SK-N-SH (cell line): ENCODE data around the gene TNFRSF14. TPM values are rescaled to one million over a fixed set of nuclear protein-coding genes. Genes with fewer than 3 reads are reported as not detected.

Experiments used
- CTCF ChIA-PET: fragments of 300-600, 350-600 bp; formaldehyde crosslinking; extraction: SDS; loops from one replicate; lab custom pipeline; 2021; lab: Yijun Ruan, JAX
- POLR2A ChIA-PET: fragments of 350-600 bp; sonication (Branson Sonifier 250); formaldehyde crosslinking; extraction: SDS; loops from one replicate; lab custom pipeline; 2020; ENCODE audit warnings: antibody characterized with exemption, inconsistent platforms; lab: Yijun Ruan, JAX
- DNase-seq: peaks from one replicate; pipeline ENCODE4 v3.0.0; 2012
- H2AFZ ChIP-seq: fragments of 200-600 bp; sonication (generic); 2 replicates; pipeline ENCODE4 v1.8.1; 2016; ENCODE audit warnings: antibody characterized with exemption, mild to moderate bottlenecking, low read depth
- H3F3A ChIP-seq: fragments of 200-600 bp; sonication (generic); replicated peaks from 2 replicates; pipeline ENCODE3; 2016; ENCODE audit warnings: antibody characterized with exemption, mild to moderate bottlenecking; ENCODE audit not compliant: insufficient read depth
- H3K27ac ChIP-seq, 2 experiments: fragments of 200-500 bp in 1 of 2; fragments of 200-600 bp in 1 of 2; sonication (Bioruptor generic) in 1 of 2; sonication (generic), shearing (Covaris generic) in 1 of 2; 2 replicates each; pipeline versions ENCODE4 v1.5.1 to v1.6.1; 2014 to 2016; ENCODE audit warnings: low read depth in 2 of 2, inconsistent platforms in 1 of 2, low read length in 1 of 2, mild to moderate bottlenecking in 1 of 2, mixed read lengths in 1 of 2
- H3K27me3 ChIP-seq: fragments of 200-600 bp; sonication (generic), shearing (Covaris generic); 2 replicates; pipeline ENCODE4 v1.6.1; 2016; ENCODE audit warnings: mixed run types; ENCODE audit not compliant: insufficient read depth
- H3K36me3 ChIP-seq, 2 experiments: fragments of 200-500 bp in 1 of 2; fragments of 200-600 bp in 1 of 2; sonication (Bioruptor generic) in 1 of 2; sonication (generic) in 1 of 2; replicated peaks in 1 of 2; 2 replicates each; pipeline versions ENCODE3 to v1.5.1; 2014 to 2016; ENCODE audit warnings: low read length in 1 of 2, mild to moderate bottlenecking in 1 of 2; ENCODE audit not compliant: insufficient read depth in 2 of 2, control insufficient read depth in 1 of 2
- H3K4me1 ChIP-seq, 2 experiments: fragments of 200-500 bp in 1 of 2; fragments of 200-600 bp in 1 of 2; sonication (Bioruptor generic) in 1 of 2; sonication (generic), shearing (Covaris generic) in 1 of 2; 2 replicates each; pipeline versions ENCODE4 v1.5.1 to v1.6.1; 2014 to 2016; ENCODE audit warnings: low read depth in 1 of 2, low read length in 1 of 2, mixed run types in 1 of 2; ENCODE audit not compliant: insufficient read depth in 2 of 2, control insufficient read depth in 1 of 2
- H3K4me2 ChIP-seq: fragments of 200-600 bp; sonication (generic), shearing (Covaris generic); 2 replicates; pipeline ENCODE4 v1.6.1; 2017; ENCODE audit warnings: mixed run types
- H3K4me3 ChIP-seq, 2 experiments: fragments of 200-500 bp in 1 of 2; fragments of 200-600 bp in 1 of 2; sonication (Bioruptor generic) in 1 of 2; sonication (generic), shearing (Covaris generic) in 1 of 2; 2 replicates each; pipeline versions ENCODE4 v1.5.1 to v1.8.1; 2014 to 2016; ENCODE audit warnings: low read depth in 2 of 2, inconsistent platforms in 1 of 2, low read length in 1 of 2, mild to moderate bottlenecking in 1 of 2, mixed read lengths in 1 of 2, moderate library complexity in 1 of 2
- H3K79me2 ChIP-seq: fragments of 200-600 bp; sonication (generic); 2 replicates; pipeline ENCODE4 v1.8.1; 2017; ENCODE audit warnings: mild to moderate bottlenecking; ENCODE audit not compliant: insufficient read depth
- H3K9ac ChIP-seq: fragments of 200-600 bp; sonication (generic); 2 replicates; pipeline ENCODE4 v1.6.1; 2017; ENCODE audit warnings: mixed run types
- H3K9me2 ChIP-seq: fragments of 200-600 bp; sonication (generic); 2 replicates; pipeline ENCODE4 v1.6.1; 2017; ENCODE audit warnings: mixed run types
- H3K9me3 ChIP-seq: fragments of 200-600 bp; sonication (generic); 2 replicates; pipeline ENCODE4 v1.6.1; 2017; ENCODE audit warnings: mixed run types, mild to moderate bottlenecking, moderate library complexity
- H4K20me1 ChIP-seq: fragments of 200-600 bp; sonication (generic); 2 replicates; pipeline ENCODE4 v1.6.1; 2017; ENCODE audit warnings: mild to moderate bottlenecking, mixed run types; ENCODE audit not compliant: insufficient read depth
- GABPA ChIP-seq: IDR thresholded peaks from 2 replicates; pipeline ENCODE4 v1.4.0; 2012; ENCODE audit warnings: low read depth, mild to moderate bottlenecking
- IRF3 ChIP-seq: fragments of 150-350 bp; IDR thresholded peaks from 2 replicates; pipeline ENCODE4 v1.6.1; 2016; ENCODE audit warnings: mild to moderate bottlenecking, low read depth, low read length
- NFIC ChIP-seq: IDR thresholded peaks from 2 replicates; pipeline ENCODE4 v1.4.0; 2012; ENCODE audit warnings: borderline replicate concordance
- NRF1 ChIP-seq: IDR thresholded peaks from 2 replicates; pipeline ENCODE4 v1.6.1; 2012; ENCODE audit warnings: low read depth, mild to moderate bottlenecking, low read length
- RAD21 ChIP-seq: IDR thresholded peaks from 2 replicates; pipeline ENCODE4 v1.6.1; 2012; ENCODE audit warnings: mild to moderate bottlenecking, low read length
- SIN3A ChIP-seq: IDR thresholded peaks from 2 replicates; pipeline ENCODE4 v1.6.1; 2012; ENCODE audit warnings: low read depth, mild to moderate bottlenecking, low read length, moderate library complexity, borderline replicate concordance
- WGBS: methylation state at CpG from one replicate; pipeline ENCODE4 v1.1.6; 2017; ENCODE audit warnings: low lambda C conversion rate; 5-methylcytosine and 5-hydroxymethylcytosine counted together
- polyA plus RNA-seq, 3 experiments: library from polyadenylated mRNA; depleted of rRNA; stranded (reverse); fragments of >200 nt; gene quantifications; 2 replicates each; pipeline ENCODE4 v1.2.3, GENCODE V29; 2012

Gene TNFRSF14
- polyA plus RNA-seq, 1 of the 3 experiments (the other 2 are of a cell fraction): 0.28 TPM

GRCh38 chr1:2541619-2542245 is 14.4 kb upstream of the TNFRSF14 start:
- Histone ChIP-seq H2AFZ (no peak overlapping the region), H3K36me3 (no peaks in the 10 kb centered on the region), H4K20me1 (no peaks in the 10 kb centered on the region), H3K27me3 (no peaks in the 10 kb centered on the region), H3K79me2 (no peaks in the 10 kb centered on the region), H3K27ac (peak overlapping the region in 1 of 2 experiments; percentile 97; a peak in 1 of 4 replicates), H3K4me2 (no peak overlapping the region), H3K4me1 (peaks cover 0 to 46% of the 10 kb centered on the region in 2 experiments; a peak in 1 of 4 replicates), H3K9me3 (no peaks in the 10 kb centered on the region), H3K9ac (no peak overlapping the region)
- ChIA-PET CTCF (interaction anchor here (1.0 to 1.5 kb wide), 3 partner anchors 35 to 127 kb away, joined by 3 to 6 read pairs (median 3); no protein-coding TSS in a partner anchor), POLR2A (interaction anchor here (3.5 to 3.6 kb wide), 2 partner anchors 15 to 61 kb away, joined by 19 to 24 read pairs; partner anchors contain the start of gene PANK4)
- 84% methylated on average over 22 of the region's 25 CpGs for WGBS
- DNase-seq: no peak
- TF ChIP-seq GABPA: no peak
- TF ChIP-seq, all 33 proteins: peak for 0
- H3F3A ChIP-seq: no peaks in the 10 kb centered on the region
- H3K9me2 ChIP-seq: no peaks in the 10 kb centered on the region
- no peak overlapping the region for H3K4me3 ChIP-seq

- Histone ChIP-seq H3K9ac (no peak overlapping the region), H3K9me3 (no peaks in the 10 kb centered on the region), H3K36me3 (no peaks in the 10 kb centered on the region), H4K20me1 (no peaks in the 10 kb centered on the region), H3K9me2 (no peaks in the 10 kb centered on the region), H3K4me1 (peaks cover 0 to 50% of the 10 kb centered on the region in 2 experiments; a peak in 1 of 4 replicates), H2AFZ (no peak overlapping the region), H3F3A (no peaks in the 10 kb centered on the region), H3K79me2 (no peaks in the 10 kb centered on the region), H3K27me3 (no peaks in the 10 kb centered on the region), H3K27ac (peak overlapping the region in 1 of 2 experiments; percentile 97; a peak in 2 of 4 replicates), H3K4me3 (no peak overlapping the region), H3K4me2 (no peak overlapping the region)
- ChIA-PET POLR2A (interaction anchor here (0.9 to 3.6 kb wide), 5 partner anchors 7 to 72 kb away, joined by 3 to 24 read pairs (median 17); partner anchors contain the start of genes PANK4 and PLCH2), CTCF (interaction anchor here (1.0 to 4.1 kb wide), 4 partner anchors 10 to 128 kb away, joined by 3 to 35 read pairs (median 4); partner anchors contain the start of gene HES5)
- WGBS: 95% methylated on average over 4 of the region's 11 CpGs
- DNase-seq: no peak
- TF ChIP-seq IRF3 (no peak), NFIC (0 out of 2 replicates have a peak, but pooled peaks have one; percentile 4), NRF1 (no peak), GABPA (no peak), RAD21 (no peak), SIN3A (no peak)
- TF ChIP-seq, all 33 proteins: peak for 1
Measured at GRCh38 chr1:2542246-2542915, 13.8 kb upstream of the TNFRSF14 start.
